WTC11 (cell line): Measurements from ENCODE around the gene HOXC5. TPM values are rescaled to one million over a fixed set of nuclear protein-coding genes. Genes with fewer than 3 reads are reported as not detected.

Experiments
- ATAC-seq: fragments of 200-7000 bp; cut with Tn5 transposase; 2 replicates; pipeline ENCODE4 v1.10.0; 2021; ENCODE audit warnings: mild to moderate bottlenecking, moderate library complexity
- CTCF ChIA-PET: fragments of 300-600 bp; sonication (Branson Sonifier 250); formaldehyde crosslinking; loops from one replicate; lab custom pipeline; 2021; ENCODE audit warnings: antibody characterized with exemption; lab: Charles Lee
- POLR2A ChIA-PET: fragments of 350-600 bp; sonication (Branson Sonifier 250); formaldehyde crosslinking; loops from one replicate; lab custom pipeline; 2021; ENCODE audit warnings: antibody characterized with exemption; lab: Charles Lee
- DNase-seq: peaks from one replicate; pipeline ENCODE4 v3.0.0; 2021; ENCODE audit warnings: low spot score
- H3K27ac Mint-ChIP-seq: 2 replicates; pipeline ENCODE4 v1.8.0; 2021; ENCODE audit warnings: mixed read lengths
- H3K27me3 Mint-ChIP-seq: 2 replicates; pipeline ENCODE4 v1.8.0; 2021; ENCODE audit warnings: low read depth, mild to moderate bottlenecking, moderate library complexity, mixed read lengths
- H3K36me3 Mint-ChIP-seq: 2 replicates; pipeline ENCODE4 v1.8.0; 2021; ENCODE audit warnings: mixed read lengths
- H3K4me1 Mint-ChIP-seq: 2 replicates; pipeline ENCODE4 v1.8.0; 2022; ENCODE audit warnings: mixed read lengths
- H3K4me3 Mint-ChIP-seq: 2 replicates; pipeline ENCODE4 v1.8.0; 2021; ENCODE audit warnings: mild to moderate bottlenecking, moderate library complexity, mixed read lengths
- H3K9me3 Mint-ChIP-seq: 2 replicates; pipeline ENCODE4 v1.8.0; 2021; ENCODE audit warnings: mixed read lengths
- ARID4B ChIP-seq: sonication (generic); formaldehyde crosslinking; IDR thresholded peaks from 2 replicates; pipeline ENCODE4 v1.8.0; 2023; ENCODE audit warnings: missing genetic modification reagents, mild to moderate bottlenecking, borderline replicate concordance
- CREB1 ChIP-seq: sonication (generic); formaldehyde crosslinking; IDR thresholded peaks from 2 replicates; pipeline ENCODE4 v1.8.0; 2023; ENCODE audit warnings: mild to moderate bottlenecking, missing genetic modification reagents
- CREM ChIP-seq: sonication (generic); formaldehyde crosslinking; IDR thresholded peaks from 2 replicates; pipeline ENCODE4 v1.8.1; 2022; ENCODE audit warnings: mild to moderate bottlenecking, missing genetic modification reagents, moderate library complexity
- E2F4 ChIP-seq: sonication (generic); formaldehyde crosslinking; IDR thresholded peaks from 2 replicates; pipeline ENCODE4 v1.8.1; 2022; ENCODE audit warnings: low read depth, mild to moderate bottlenecking, moderate library complexity, missing genetic modification reagents, borderline replicate concordance
- FOXJ3 ChIP-seq: sonication (generic); formaldehyde crosslinking; IDR thresholded peaks from 2 replicates; pipeline ENCODE4 v1.9.0; 2021; ENCODE audit warnings: missing genetic modification reagents, mild to moderate bottlenecking, borderline replicate concordance
- GABPB1 ChIP-seq: sonication (generic); formaldehyde crosslinking; IDR thresholded peaks from 2 replicates; pipeline ENCODE4 v1.8.1; 2023; ENCODE audit warnings: mild to moderate bottlenecking, missing genetic modification reagents
- NFE2L1 ChIP-seq: sonication (generic); formaldehyde crosslinking; IDR thresholded peaks from 2 replicates; pipeline ENCODE4 v1.8.1; 2023; ENCODE audit warnings: missing genetic modification reagents
- NR3C1 ChIP-seq: sonication (generic); formaldehyde crosslinking; conservative IDR thresholded peaks from 2 replicates; pipeline ENCODE4 v1.8.1; 2023; ENCODE audit warnings: low read depth, mild to moderate bottlenecking, missing genetic modification reagents
- PREB ChIP-seq: sonication (generic); formaldehyde crosslinking; IDR thresholded peaks from 2 replicates; pipeline ENCODE4 v1.8.1; 2022; ENCODE audit warnings: mild to moderate bottlenecking, missing genetic modification reagents, moderate library complexity, borderline replicate concordance
- PRRX2 ChIP-seq: fragments of 250-450 bp; sonication (Bioruptor Pico); IDR thresholded peaks from 2 replicates; pipeline ENCODE4 v1.8.0; 2021; ENCODE audit warnings: mild to moderate bottlenecking
- TP53 ChIP-seq: sonication (generic); formaldehyde crosslinking; IDR thresholded peaks from 2 replicates; pipeline ENCODE4 v1.8.1; 2023; ENCODE audit warnings: mild to moderate bottlenecking, missing genetic modification reagents
- USF1 ChIP-seq: sonication (generic); formaldehyde crosslinking; IDR thresholded peaks from 2 replicates; pipeline ENCODE4 v1.8.0; 2022; ENCODE audit warnings: mild to moderate bottlenecking, missing genetic modification reagents
- ZBTB21 ChIP-seq: sonication (generic); formaldehyde crosslinking; IDR thresholded peaks from 2 replicates; pipeline ENCODE4 v1.8.1; 2023; ENCODE audit warnings: mild to moderate bottlenecking, missing genetic modification reagents, borderline replicate concordance
- ZNF121 ChIP-seq: sonication (generic); formaldehyde crosslinking; IDR thresholded peaks from 2 replicates; pipeline ENCODE4 v1.8.0; 2023; ENCODE audit warnings: missing genetic modification reagents
- ZNF671 ChIP-seq: fragments of 250-450 bp; sonication (Bioruptor Pico); IDR thresholded peaks from 2 replicates; pipeline ENCODE4 v1.8.0; 2021; ENCODE audit warnings: mild to moderate bottlenecking
- total RNA-seq: library from RNA; stranded (reverse); gene quantifications from 3 replicates; pipeline ENCODE4 v1.2.3, GENCODE V29; 2021

The HOXC5 gene
- total RNA-seq, 1 experiment from 2014 or later, result not detected

- TF ChIP-seq ARID4B (CRISPR knock-in tag) (no peak), GABPB1 (no peak)
Observed at GRCh38 chr12:54016051-54016450, 16.8 kb upstream of the HOXC5 start (continued).

GRCh38 chr12:54016478-54016964, 16.3 kb upstream of the HOXC5 start:
- no peaks in the 10 kb centered on the region for H3K9me3 Mint-ChIP-seq
- H3K4me1 Mint-ChIP-seq, result peaks cover 25% of the 10 kb centered on the region
- DNase-seq (no peak), ATAC-seq (no peak)
- H3K36me3 Mint-ChIP-seq, result no peaks in the 10 kb centered on the region; the same call in 1 of the 2 replicates
- ChIA-PET CTCF (interaction anchor here (0.7 to 2.6 kb wide), 12 partner anchors 9 to 1767 kb away, joined by 3 to 40 read pairs (median 6); partner anchors contain the start of genes HOXC10, HOXC8 and HOXC9), POLR2A (no interaction called here)
- H3K4me3 Mint-ChIP-seq, result no peak overlapping the region
- H3K27ac Mint-ChIP-seq, result no peak overlapping the region
- peaks cover 99% of the 10 kb centered on the region for H3K27me3 Mint-ChIP-seq
- TF ChIP-seq ZNF671 (CRISPR knock-in tag) (no peak), USF1 (CRISPR knock-in tag) (no peak), PREB (CRISPR knock-in tag) (no peak), ARID4B (CRISPR knock-in tag) (no peak), TP53 (no peak), E2F4 (CRISPR knock-in tag) (no peak), ZNF121 (CRISPR knock-in tag) (no peak), NFE2L1 (CRISPR knock-in tag) (no peak), PRRX2 (CRISPR knock-in tag) (no peak), NR3C1 (CRISPR knock-in tag) (no peak), ZBTB21 (CRISPR knock-in tag) (no peak), CREB1 (CRISPR knock-in tag) (no peak), CREM (CRISPR knock-in tag) (no peak), FOXJ3 (CRISPR knock-in tag) (no peak)
- TF ChIP-seq, all 79 proteins: peak for 0
